ENCODE results near the gene GRM8.

Gene GRM8

GRCh38 chr7:126658684-126659083 is 594.1 kb downstream of the GRM8 start:
- DNase-seq (ENCODE audit: low spot score): no peak
- in situ Hi-C loops (cut with MboI; ENCODE audit: low sequenced_read_pairs, unreplicated experiment): no loop called here
- no peak for TF ChIP-seq CTCF (IDR thresholded peaks at IDR 0.05; ENCODE audit: borderline replicate concordance, control extremely low read depth, extremely low read depth, insufficient read depth, missing control alignments)

- in situ Hi-C loops (cut with MboI; ENCODE audit: low sequenced_read_pairs, unreplicated experiment): no loop called here
- peak; percentile 57 for DNase-seq (ENCODE audit: low spot score)
- TF ChIP-seq CTCF (IDR thresholded peaks at IDR 0.05; ENCODE audit: borderline replicate concordance, control extremely low read depth, extremely low read depth, insufficient read depth, missing control alignments): no peak
Measured at GRCh38 chr7:126657599-126658358, 595.0 kb downstream of the GRM8 start.

- in situ Hi-C loops (cut with MboI; ENCODE audit: low sequenced_read_pairs, unreplicated experiment): no loop called here
- no peak for DNase-seq (ENCODE audit: low spot score)
- no peak for TF ChIP-seq CTCF (IDR thresholded peaks at IDR 0.05; ENCODE audit: borderline replicate concordance, control extremely low read depth, extremely low read depth, insufficient read depth, missing control alignments)
Measured at GRCh38 chr7:126657137-126657536, 595.6 kb downstream of the GRM8 start.

GRCh38 chr7:126656165-126656564 is 596.6 kb downstream of the GRM8 start:
- no peak for TF ChIP-seq CTCF (IDR thresholded peaks at IDR 0.05; ENCODE audit: borderline replicate concordance, control extremely low read depth, extremely low read depth, insufficient read depth, missing control alignments)
- in situ Hi-C loops (cut with MboI; ENCODE audit: low sequenced_read_pairs, unreplicated experiment): no loop called here
- DNase-seq (ENCODE audit: low spot score): no peak

GRCh38 chr7:126637538-126637937 is 615.2 kb downstream of the GRM8 start:
- no peak for TF ChIP-seq CTCF (IDR thresholded peaks at IDR 0.05; ENCODE audit: borderline replicate concordance, control extremely low read depth, extremely low read depth, insufficient read depth, missing control alignments)
- in situ Hi-C loops (cut with MboI; ENCODE audit: low sequenced_read_pairs, unreplicated experiment): no loop called here
- DNase-seq (ENCODE audit: low spot score): no peak

- no peak for TF ChIP-seq CTCF (IDR thresholded peaks at IDR 0.05; ENCODE audit: borderline replicate concordance, control extremely low read depth, extremely low read depth, insufficient read depth, missing control alignments)
- in situ Hi-C loops (cut with MboI; ENCODE audit: low sequenced_read_pairs, unreplicated experiment): no loop called here
- no peak for DNase-seq (ENCODE audit: low spot score)
Measured at GRCh38 chr7:126635545-126635944, 617.2 kb downstream of the GRM8 start.

Measured in GM13976 (cell line).